ENCODE results near the gene RAB11B.
"Not testable (repeated sequence)": the region's sequence is repeated elsewhere in the genome, so short reads cannot be mapped to it uniquely, and the experiment has no call there.

The RAB11B gene

GRCh38 chr19:8389891-8390616, at the start of gene RAB11B:
TSS of gene RAB11B (plus strand) at chr19:8390360. CDS start at chr19:8390417, 57 bp downstream.
- peak; percentile 99 for DNase-seq (ENCODE audit: low read depth)
- TF ChIP-seq, protein P1, sequence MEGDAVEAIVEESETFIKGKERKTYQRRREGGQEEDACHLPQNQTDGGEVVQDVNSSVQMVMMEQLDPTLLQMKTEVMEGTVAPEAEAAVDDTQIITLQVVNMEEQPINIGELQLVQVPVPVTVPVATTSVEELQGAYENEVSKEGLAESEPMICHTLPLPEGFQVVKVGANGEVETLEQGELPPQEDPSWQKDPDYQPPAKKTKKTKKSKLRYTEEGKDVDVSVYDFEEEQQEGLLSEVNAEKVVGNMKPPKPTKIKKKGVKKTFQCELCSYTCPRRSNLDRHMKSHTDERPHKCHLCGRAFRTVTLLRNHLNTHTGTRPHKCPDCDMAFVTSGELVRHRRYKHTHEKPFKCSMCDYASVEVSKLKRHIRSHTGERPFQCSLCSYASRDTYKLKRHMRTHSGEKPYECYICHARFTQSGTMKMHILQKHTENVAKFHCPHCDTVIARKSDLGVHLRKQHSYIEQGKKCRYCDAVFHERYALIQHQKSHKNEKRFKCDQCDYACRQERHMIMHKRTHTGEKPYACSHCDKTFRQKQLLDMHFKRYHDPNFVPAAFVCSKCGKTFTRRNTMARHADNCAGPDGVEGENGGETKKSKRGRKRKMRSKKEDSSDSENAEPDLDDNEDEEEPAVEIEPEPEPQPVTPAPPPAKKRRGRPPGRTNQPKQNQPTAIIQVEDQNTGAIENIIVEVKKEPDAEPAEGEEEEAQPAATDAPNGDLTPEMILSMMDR (IDR thresholded peaks at IDR 0.05; ENCODE audit: control insufficient read depth, insufficient read depth, low read depth, low read length, missing control alignments), result no peak
- peak within 1 kb of the TSS; percentile 66 for H3K4me3 ChIP-seq (ENCODE audit: control insufficient read depth, low read depth, low read length)

GRCh38 chr19:8341504-8341903, 48.7 kb upstream of the RAB11B start:
- not testable (repeated sequence) for DNase-seq (ENCODE audit: low read depth); H3K4me3 ChIP-seq (ENCODE audit: control insufficient read depth, low read depth, low read length)

- TF ChIP-seq, protein P1 (IDR thresholded peaks at IDR 0.05; ENCODE audit: control insufficient read depth, insufficient read depth, low read depth, low read length, missing control alignments), result no peak
- H3K4me3 ChIP-seq (ENCODE audit: control insufficient read depth, low read depth, low read length), result no peak overlapping the region
Measured at GRCh38 chr19:8342316-8342683, 47.9 kb upstream of the RAB11B start.

DNA sequence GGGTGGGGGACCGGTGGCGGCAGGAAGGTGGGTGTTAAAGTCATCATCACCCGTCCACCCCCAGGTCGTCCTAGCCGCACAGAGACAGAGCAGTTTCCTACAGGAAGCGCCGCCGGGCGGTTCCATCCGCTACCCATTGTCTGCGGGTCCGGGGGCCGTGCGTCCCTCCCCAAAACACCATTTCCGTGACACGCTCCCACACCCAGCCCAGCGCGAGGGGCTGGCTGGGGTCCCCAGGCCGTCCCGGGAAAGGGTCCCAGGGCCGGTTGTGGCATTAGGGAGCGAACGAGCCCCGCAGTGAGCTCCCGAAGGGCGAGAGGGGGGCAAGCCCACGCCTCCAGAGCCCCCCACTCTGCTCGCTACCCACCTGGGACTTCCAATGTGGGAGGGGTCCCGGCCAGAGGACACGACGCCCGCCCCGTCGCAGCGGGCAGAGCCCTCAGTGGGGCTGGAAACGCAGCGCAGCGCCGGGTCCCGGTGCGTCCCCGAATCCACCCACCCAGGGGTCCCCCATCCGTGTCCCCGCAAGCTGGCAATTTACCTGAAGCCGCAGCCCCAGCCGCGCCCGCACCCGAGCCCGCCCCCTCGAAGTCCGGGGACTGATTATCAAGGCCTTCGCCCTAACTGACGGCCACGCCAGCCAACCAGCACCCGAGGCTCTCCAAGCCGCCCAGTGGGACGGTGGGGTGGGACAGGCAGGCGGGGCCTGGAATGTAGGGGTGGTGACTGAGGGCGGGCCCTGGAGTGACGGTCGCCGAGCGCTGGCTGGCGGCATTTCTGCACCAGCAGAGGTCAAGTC, 47.3 kb upstream of the RAB11B start, which contains the start of gene KANK3:
Gene KANK3, minus strand, starts transcription at position 579 of the 799 bp plus-strand sequence. CDS start 5,434 bp downstream, outside the sequence.
- H3K4me3 ChIP-seq (ENCODE audit: control insufficient read depth, low read depth, low read length), result peak within 1 kb of the TSS; percentile 8
- DNase-seq (ENCODE audit: low read depth), result peak; percentile 60
- TF ChIP-seq, protein P1 (IDR thresholded peaks at IDR 0.05; ENCODE audit: control insufficient read depth, insufficient read depth, low read depth, low read length, missing control alignments), result no peak

More at GRCh38 chr19:8342316-8342683, 47.9 kb upstream of the RAB11B start:
- DNase-seq (ENCODE audit: low read depth), result no peak

DNA sequence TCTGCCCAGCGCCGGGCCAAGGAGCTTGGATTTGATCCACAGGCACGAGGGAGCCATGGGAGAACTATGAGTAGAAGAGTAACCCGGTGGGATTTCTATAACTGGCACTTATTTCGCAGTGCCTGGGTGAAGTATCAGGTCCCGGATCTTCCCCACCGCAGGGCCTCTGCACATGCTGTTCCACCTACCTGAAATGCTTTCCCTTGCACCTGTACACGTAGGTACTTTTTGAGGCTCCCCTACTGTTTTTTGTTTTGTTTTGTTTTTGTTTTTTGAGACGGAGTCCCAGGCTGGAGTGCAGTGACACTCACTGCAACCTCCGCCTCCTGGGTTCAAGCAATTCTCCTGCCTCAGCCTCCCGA, 46.7 kb upstream of the RAB11B start:
- DNase-seq (ENCODE audit: low read depth), result no peak

DNA sequence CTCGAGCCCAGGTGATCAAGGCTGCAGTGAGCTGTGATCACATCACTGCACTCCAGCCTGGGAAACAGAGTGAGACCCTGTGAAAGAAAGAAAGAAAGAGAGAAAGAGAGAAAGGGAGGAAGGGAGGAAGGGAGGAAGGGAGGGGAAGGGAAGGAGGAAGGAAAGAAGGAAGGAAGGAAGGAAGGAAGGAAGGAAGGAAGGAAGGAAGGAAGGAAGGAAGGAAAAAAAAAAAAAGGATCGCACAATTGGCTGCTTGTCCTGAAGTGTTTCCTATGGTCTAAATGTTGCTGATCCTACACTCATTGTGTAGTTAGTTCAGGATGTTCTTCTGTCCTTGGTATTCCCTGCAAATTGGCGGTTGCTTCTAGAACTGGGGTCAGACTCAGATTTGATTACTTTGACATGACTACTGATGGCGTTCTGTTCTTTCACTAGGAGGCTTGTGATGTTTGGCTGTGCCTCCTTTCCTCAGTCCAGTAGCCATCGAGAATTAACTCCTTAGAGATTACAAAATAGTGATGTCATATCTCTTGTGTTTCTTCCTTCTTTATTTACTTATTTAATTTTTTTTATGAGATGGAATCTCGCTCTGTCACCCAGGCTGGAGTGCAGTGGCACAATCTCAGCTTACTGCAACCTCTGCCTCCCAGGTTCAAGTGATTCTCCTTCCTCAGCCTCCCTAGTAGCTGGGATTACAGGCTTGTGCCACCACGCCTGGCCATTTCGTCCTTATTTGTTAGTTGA, 40.4 kb upstream of the RAB11B start:
- not testable (repeated sequence) for DNase-seq (ENCODE audit: low read depth); H3K4me3 ChIP-seq (ENCODE audit: control insufficient read depth, low read depth, low read length)

More for the DNA sequence above, 46.7 kb upstream of the RAB11B start:
- TF ChIP-seq, protein P1 (IDR thresholded peaks at IDR 0.05; ENCODE audit: control insufficient read depth, insufficient read depth, low read depth, low read length, missing control alignments), result no peak
- H3K4me3 ChIP-seq (ENCODE audit: control insufficient read depth, low read depth, low read length), result no peak overlapping the region; the same call in 1 of the 2 replicates

DNA sequence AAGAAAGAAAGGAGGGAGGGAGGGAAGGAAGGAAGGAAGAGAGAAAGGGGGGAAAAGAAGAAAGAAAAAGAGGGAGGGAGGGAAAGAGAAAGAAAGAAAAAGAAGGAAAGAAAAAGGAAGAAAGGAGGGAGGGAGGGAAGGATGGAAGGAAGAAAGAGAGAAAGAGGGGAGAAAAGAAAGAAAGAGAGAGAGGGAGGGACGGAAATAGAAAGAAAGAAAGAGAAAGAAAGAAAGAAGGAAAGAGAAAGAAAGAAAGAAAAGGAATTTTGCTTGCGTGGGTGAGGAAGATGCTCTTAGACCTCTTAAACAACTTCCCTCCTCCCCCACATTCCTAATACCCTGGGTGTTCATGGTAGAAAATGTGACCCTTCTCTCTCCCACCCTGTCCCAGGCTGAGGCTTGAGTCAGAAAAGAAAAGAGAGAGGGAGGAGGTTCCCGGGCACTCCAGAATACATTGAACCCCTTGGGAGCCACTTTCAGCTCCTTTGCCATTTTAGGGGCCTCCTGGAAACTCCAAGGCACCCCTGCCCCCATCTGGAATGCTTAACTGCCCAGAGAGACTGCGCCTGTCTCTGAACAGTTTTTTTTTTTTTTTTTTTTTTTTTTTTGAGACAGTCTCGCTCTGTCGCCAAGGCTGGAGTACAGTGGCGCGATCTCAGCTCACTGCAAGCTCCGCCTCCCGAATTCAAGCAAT, 37.9 kb upstream of the RAB11B start:
- TF ChIP-seq, protein P1 (IDR thresholded peaks at IDR 0.05; ENCODE audit: control insufficient read depth, insufficient read depth, low read depth, low read length, missing control alignments), result no peak

GRCh38 chr19:8352845-8353244, 37.3 kb upstream of the RAB11B start:
- DNase-seq (ENCODE audit: low read depth); H3K4me3 ChIP-seq (ENCODE audit: control insufficient read depth, low read depth, low read length): not testable (repeated sequence)

More for the DNA sequence above, 37.9 kb upstream of the RAB11B start:
- DNase-seq (ENCODE audit: low read depth), result no peak
- no peak overlapping the region for H3K4me3 ChIP-seq (ENCODE audit: control insufficient read depth, low read depth, low read length)
